Esophagus (tissue), 2 donors: Measurements from ENCODE around the gene LRRC71. TPM values are rescaled to one million over a fixed set of nuclear protein-coding genes. Genes with fewer than 3 reads are reported as not detected.
A peak's percentile ranks its signal among the peaks of the same experiment; 100 is the strongest.

Experiments
- H3K27ac ChIP-seq, 2 donors: one replicate each; pipeline ENCODE4 v1.5.1; 2013; ENCODE audit warnings: low read depth in 2 of 2, mild to moderate bottlenecking in 2 of 2, inconsistent platforms in 1 of 2, low read length in 1 of 2, moderate library complexity in 1 of 2
- H3K27me3 ChIP-seq, 2 donors: one replicate each; pipeline ENCODE4 v1.6.1; 2013; ENCODE audit warnings: low read length in 2 of 2, control low read depth in 1 of 2, mild to moderate bottlenecking in 1 of 2; ENCODE audit not compliant: insufficient read depth in 2 of 2, control insufficient read depth in 1 of 2
- H3K36me3 ChIP-seq, 2 donors: one replicate each; pipeline ENCODE4 v1.6.1; 2013; ENCODE audit warnings: low read length in 1 of 2; ENCODE audit not compliant: control insufficient read depth in 2 of 2, insufficient read depth in 2 of 2
- H3K4me1 ChIP-seq, 2 donors: one replicate each; pipeline ENCODE4 v1.6.1; 2013; ENCODE audit warnings: low read length in 1 of 2; ENCODE audit not compliant: control insufficient read depth in 2 of 2, insufficient read depth in 2 of 2
- H3K4me3 ChIP-seq, 2 donors: one replicate each; pipeline ENCODE4 v1.5.1; 2013; ENCODE audit warnings: low read length in 2 of 2, mild to moderate bottlenecking in 2 of 2, low read depth in 1 of 2, moderate library complexity in 1 of 2
- H3K9me3 ChIP-seq, 2 donors: one replicate each; pipeline ENCODE4 v1.6.1; 2013; ENCODE audit warnings: mild to moderate bottlenecking in 2 of 2, low read depth in 1 of 2, low read length in 1 of 2, moderate library complexity in 1 of 2; ENCODE audit not compliant: control insufficient read depth in 2 of 2, insufficient read depth in 1 of 2
- WGBS, 2 donors: extraction: QIAGEN DNeasy Blood & Tissue Kit; methylation state at CpG; one replicate each; pipeline ENCODE4 v1.1.7; 2013; 5-methylcytosine and 5-hydroxymethylcytosine counted together
- polyA plus RNA-seq, 2 donors: library from polyadenylated mRNA; stranded (reverse); fragments of 200-250 nt; gene quantifications; one replicate each; pipeline ENCODE4 v1.2.3, GENCODE V29; 2013
- donor health status: healthy with polysubstance abuse.
- donor health status: Bipolar disorder and iron deficiency.

Gene LRRC71
- polyA plus RNA-seq: under 1 TPM in 1 of 2 donors, not detected in 1; 0.04 TPM

GRCh38 chr1:156920233-156921052 lies at the start of gene LRRC71:
Gene LRRC71, plus strand, starts transcription at chr1:156920632. Its CDS starts 172 bp downstream, at chr1:156920804.
- WGBS, 2 donors: 7 to 8% methylated on average over 66 to 71 of the region's 71 CpGs
- Histone ChIP-seq H3K36me3 (no peaks in the 10 kb centered on the region), H3K4me1 (peaks cover 0 to 8% of the 10 kb centered on the region in 2 donors), H3K27ac (no peak within 1 kb of the TSS), H3K27me3 (peaks cover 0 to 28% of the 10 kb centered on the region in 2 donors), H3K9me3 (peaks cover 0 to 3% of the 10 kb centered on the region in 2 donors), H3K4me3 (peak within 1 kb of the TSS in 1 of 2 donors; percentile 6)

GRCh38 chr1:156873659-156874058 lies 46.8 kb upstream of the LRRC71 start:
- Histone ChIP-seq H3K4me3 (no peak overlapping the region), H3K4me1 (no peaks in the 10 kb centered on the region), H3K27ac (no peak overlapping the region), H3K36me3 (no peaks in the 10 kb centered on the region), H3K9me3 (no peaks in the 10 kb centered on the region), H3K27me3 (no peaks in the 10 kb centered on the region)
- 93 to 95% methylated on average over 18 of the region's 18 CpGs for WGBS, 2 donors

GRCh38 chr1:156874142-156874541 lies 46.3 kb upstream of the LRRC71 start:
- Histone ChIP-seq H3K4me3 (no peak overlapping the region), H3K36me3 (no peaks in the 10 kb centered on the region), H3K4me1 (no peaks in the 10 kb centered on the region), H3K27ac (no peak overlapping the region), H3K9me3 (no peaks in the 10 kb centered on the region), H3K27me3 (no peaks in the 10 kb centered on the region)
- WGBS, 2 donors: 80 to 84% methylated on average over 5 of the region's 5 CpGs

- Histone ChIP-seq H3K27me3 (no peaks in the 10 kb centered on the region), H3K36me3 (no peaks in the 10 kb centered on the region), H3K27ac (no peak overlapping the region), H3K4me3 (no peak overlapping the region), H3K9me3 (no peaks in the 10 kb centered on the region), H3K4me1 (no peaks in the 10 kb centered on the region)
- 84 to 86% methylated on average over 16 of the region's 16 CpGs for WGBS, 2 donors
These were observed 45.7 kb upstream of the LRRC71 start for GRCh38 chr1:156874572-156875340.

- H3K9me3 ChIP-seq: no peaks in the 10 kb centered on the region
- H3K36me3 ChIP-seq: no peaks in the 10 kb centered on the region
- H3K27ac ChIP-seq: no peak overlapping the region
- 72 to 78% methylated on average over 5 of the region's 5 CpGs for WGBS, 2 donors
- H3K4me3 ChIP-seq: no peak overlapping the region
- no peaks in the 10 kb centered on the region for H3K27me3 ChIP-seq
- H3K4me1 ChIP-seq: no peaks in the 10 kb centered on the region
These were observed 45.2 kb upstream of the LRRC71 start for GRCh38 chr1:156875341-156875615.

GRCh38 chr1:156876281-156876680 lies 44.2 kb upstream of the LRRC71 start:
- Histone ChIP-seq H3K27ac (no peak overlapping the region), H3K4me1 (no peaks in the 10 kb centered on the region), H3K4me3 (no peak overlapping the region), H3K27me3 (no peaks in the 10 kb centered on the region), H3K9me3 (no peaks in the 10 kb centered on the region), H3K36me3 (no peaks in the 10 kb centered on the region)
- WGBS, 2 donors: 37 to 43% methylated on average over 21 of the region's 21 CpGs

GRCh38 chr1:156877433-156878170 lies 42.8 kb upstream of the LRRC71 start:
- no peaks in the 10 kb centered on the region for H3K9me3 ChIP-seq
- H3K4me1 ChIP-seq: no peaks in the 10 kb centered on the region
- no peaks in the 10 kb centered on the region for H3K36me3 ChIP-seq
- WGBS, 2 donors: 69 to 79% methylated on average over 5 of the region's 5 CpGs
- H3K4me3 ChIP-seq: no peak overlapping the region
- no peak overlapping the region for H3K27ac ChIP-seq
- H3K27me3 ChIP-seq: no peaks in the 10 kb centered on the region

GRCh38 chr1:156879876-156880275 lies 40.6 kb upstream of the LRRC71 start:
- 89 to 91% methylated on average over 21 of the region's 21 CpGs for WGBS, 2 donors
- H3K27ac ChIP-seq: no peak overlapping the region
- H3K27me3 ChIP-seq: no peaks in the 10 kb centered on the region
- H3K4me3 ChIP-seq: no peak overlapping the region
- no peaks in the 10 kb centered on the region for H3K4me1 ChIP-seq
- H3K9me3 ChIP-seq: no peaks in the 10 kb centered on the region
- no peaks in the 10 kb centered on the region for H3K36me3 ChIP-seq

GRCh38 chr1:156880473-156880872 lies 40.0 kb upstream of the LRRC71 start:
- no peaks in the 10 kb centered on the region for H3K4me1 ChIP-seq
- 67 to 75% methylated on average over 5 of the region's 5 CpGs for WGBS, 2 donors
- no peaks in the 10 kb centered on the region for H3K27me3 ChIP-seq
- no peak overlapping the region for H3K4me3 ChIP-seq
- no peaks in the 10 kb centered on the region for H3K9me3 ChIP-seq
- no peaks in the 10 kb centered on the region for H3K36me3 ChIP-seq
- H3K27ac ChIP-seq: no peak overlapping the region
